Neutrophil (primary cell): ENCODE data around the gene CLCA1.

Experiments
- H3K27ac ChIP-seq: fragments of 200-600 bp; sonication (generic); 2 replicates; pipeline ENCODE4 v1.5.1; 2016; ENCODE audit warnings: mild to moderate bottlenecking, moderate library complexity
- H3K27me3 ChIP-seq: fragments of 200-600 bp; sonication (generic); 2 replicates; pipeline ENCODE4 v1.6.0; 2016; ENCODE audit warnings: mild to moderate bottlenecking
- H3K36me3 ChIP-seq: fragments of 200-600 bp; sonication (generic); 2 replicates; pipeline ENCODE4 v1.5.1; 2017
- H3K4me1 ChIP-seq, 2 experiments: fragments of 200-600 bp in 1 of 2; sonication (generic) in 1 of 2; 1 replicate in 1 of 2; 2 replicates in 1 of 2; pipeline versions ENCODE4 v1.5.1 to v1.6.1; 2013 to 2016; ENCODE audit warnings: low read depth in 1 of 2, low read length in 1 of 2, mild to moderate bottlenecking in 1 of 2, moderate library complexity in 1 of 2; ENCODE audit not compliant: control insufficient read depth in 1 of 2, insufficient read depth in 1 of 2
- H3K4me3 ChIP-seq, 2 experiments: fragments of 200-600 bp in 1 of 2; sonication (generic) in 1 of 2; 1 replicate in 1 of 2; 2 replicates in 1 of 2; pipeline ENCODE4 v1.5.1; 2013 to 2016; ENCODE audit warnings: low read depth in 1 of 2, low read length in 1 of 2, mild to moderate bottlenecking in 1 of 2, moderate library complexity in 1 of 2
- H3K9me3 ChIP-seq: fragments of 200-600 bp; sonication (generic); 2 replicates; pipeline ENCODE4 v1.5.1; 2016
- CTCF ChIP-seq: fragments of 200-600 bp; sonication (generic); IDR thresholded peaks from 2 replicates; pipeline ENCODE4 v1.5.1; 2016; ENCODE audit warnings: antibody characterized with exemption

CLCA1 gene

GRCh38 chr1:86504137-86504479 lies 35.4 kb downstream of the CLCA1 start:
- Histone ChIP-seq H3K27me3 (peaks cover 10% of the 10 kb centered on the region), H3K27ac (no peak overlapping the region), H3K36me3 (no peaks in the 10 kb centered on the region), H3K4me1 (peaks cover 0 to 13% of the 10 kb centered on the region in 2 experiments), H3K9me3 (no peaks in the 10 kb centered on the region), H3K4me3 (no peak overlapping the region)
- no peak for TF ChIP-seq CTCF

- Histone ChIP-seq H3K4me1 (peaks cover 0 to 13% of the 10 kb centered on the region in 2 experiments), H3K4me3 (no peak overlapping the region), H3K36me3 (no peaks in the 10 kb centered on the region), H3K27me3 (peaks cover 10% of the 10 kb centered on the region), H3K27ac (no peak overlapping the region), H3K9me3 (no peaks in the 10 kb centered on the region)
- TF ChIP-seq CTCF = no peak
These were observed 36.3 kb downstream of the CLCA1 start for GRCh38 chr1:86504895-86505563.

GRCh38 chr1:86505564-86505902 lies 36.8 kb downstream of the CLCA1 start:
- Histone ChIP-seq H3K9me3 (no peaks in the 10 kb centered on the region), H3K36me3 (no peaks in the 10 kb centered on the region), H3K4me3 (no peak overlapping the region), H3K27me3 (peaks cover 10% of the 10 kb centered on the region), H3K27ac (no peak overlapping the region), H3K4me1 (peaks cover 0 to 13% of the 10 kb centered on the region in 2 experiments)
- TF ChIP-seq CTCF = no peak

- H3K4me3 ChIP-seq = no peak overlapping the region
- no peak for TF ChIP-seq CTCF
- H3K9me3 ChIP-seq = no peaks in the 10 kb centered on the region
- peaks cover 0 to 10% of the 10 kb centered on the region in 2 experiments for H3K4me1 ChIP-seq
- H3K27me3 ChIP-seq = peaks cover 10% of the 10 kb centered on the region
- H3K27ac ChIP-seq = no peak overlapping the region
- no peaks in the 10 kb centered on the region for H3K36me3 ChIP-seq
These were observed 39.3 kb downstream of the CLCA1 start for GRCh38 chr1:86507935-86508582.

- Histone ChIP-seq H3K36me3 (no peaks in the 10 kb centered on the region), H3K27me3 (peaks cover 8% of the 10 kb centered on the region), H3K4me3 (no peak overlapping the region), H3K9me3 (no peaks in the 10 kb centered on the region), H3K27ac (no peak overlapping the region), H3K4me1 (peaks cover 0 to 5% of the 10 kb centered on the region in 2 experiments)
- TF ChIP-seq CTCF = no peak
These were observed 39.8 kb downstream of the CLCA1 start for GRCh38 chr1:86508583-86508969.
